Liver (tissue), 3 donors: ENCODE measurements around the gene FGD2.

Source experiments
- FOXA1 ChIP-seq: IDR thresholded peaks from 2 replicates; pipeline ENCODE4 v1.6.1; 2016; ENCODE audit warnings: antibody characterized with exemption
- JUND ChIP-seq, 2 donors: IDR thresholded peaks; 2 replicates each; pipeline ENCODE4 v1.6.1; 2016; ENCODE audit warnings: antibody characterized with exemption in 2 of 2
- TAF1 ChIP-seq: conservative IDR thresholded peaks from 2 replicates; pipeline ENCODE4 v1.6.1; 2016; ENCODE audit warnings: antibody characterized with exemption, mild to moderate bottlenecking
- TF ChIP-seq, protein P1 (sequence below): fragments of 150-350 bp; IDR thresholded peaks from 2 replicates; pipeline ENCODE4 v1.5.1; 2017; ENCODE audit warnings: improper control_type of control experiment, low read depth, low read length; ENCODE audit not compliant: missing input control
- TF ChIP-seq, protein P2 (sequence below): IDR thresholded peaks from 2 replicates; pipeline ENCODE4 v1.6.1; 2016; ENCODE audit warnings: antibody characterized with exemption, mild to moderate bottlenecking
- donor health status: healthy.
- donor health status: healthy.

GRCh38 chr6:36999061-36999750, 6.2 kb upstream of the FGD2 start:
- TF ChIP-seq JUND (IDR thresholded peaks at IDR 0.05): no peak
- TF ChIP-seq, protein P1, sequence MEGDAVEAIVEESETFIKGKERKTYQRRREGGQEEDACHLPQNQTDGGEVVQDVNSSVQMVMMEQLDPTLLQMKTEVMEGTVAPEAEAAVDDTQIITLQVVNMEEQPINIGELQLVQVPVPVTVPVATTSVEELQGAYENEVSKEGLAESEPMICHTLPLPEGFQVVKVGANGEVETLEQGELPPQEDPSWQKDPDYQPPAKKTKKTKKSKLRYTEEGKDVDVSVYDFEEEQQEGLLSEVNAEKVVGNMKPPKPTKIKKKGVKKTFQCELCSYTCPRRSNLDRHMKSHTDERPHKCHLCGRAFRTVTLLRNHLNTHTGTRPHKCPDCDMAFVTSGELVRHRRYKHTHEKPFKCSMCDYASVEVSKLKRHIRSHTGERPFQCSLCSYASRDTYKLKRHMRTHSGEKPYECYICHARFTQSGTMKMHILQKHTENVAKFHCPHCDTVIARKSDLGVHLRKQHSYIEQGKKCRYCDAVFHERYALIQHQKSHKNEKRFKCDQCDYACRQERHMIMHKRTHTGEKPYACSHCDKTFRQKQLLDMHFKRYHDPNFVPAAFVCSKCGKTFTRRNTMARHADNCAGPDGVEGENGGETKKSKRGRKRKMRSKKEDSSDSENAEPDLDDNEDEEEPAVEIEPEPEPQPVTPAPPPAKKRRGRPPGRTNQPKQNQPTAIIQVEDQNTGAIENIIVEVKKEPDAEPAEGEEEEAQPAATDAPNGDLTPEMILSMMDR: no peak
- TF ChIP-seq FOXA1: no peak
- TF ChIP-seq, protein P2, sequence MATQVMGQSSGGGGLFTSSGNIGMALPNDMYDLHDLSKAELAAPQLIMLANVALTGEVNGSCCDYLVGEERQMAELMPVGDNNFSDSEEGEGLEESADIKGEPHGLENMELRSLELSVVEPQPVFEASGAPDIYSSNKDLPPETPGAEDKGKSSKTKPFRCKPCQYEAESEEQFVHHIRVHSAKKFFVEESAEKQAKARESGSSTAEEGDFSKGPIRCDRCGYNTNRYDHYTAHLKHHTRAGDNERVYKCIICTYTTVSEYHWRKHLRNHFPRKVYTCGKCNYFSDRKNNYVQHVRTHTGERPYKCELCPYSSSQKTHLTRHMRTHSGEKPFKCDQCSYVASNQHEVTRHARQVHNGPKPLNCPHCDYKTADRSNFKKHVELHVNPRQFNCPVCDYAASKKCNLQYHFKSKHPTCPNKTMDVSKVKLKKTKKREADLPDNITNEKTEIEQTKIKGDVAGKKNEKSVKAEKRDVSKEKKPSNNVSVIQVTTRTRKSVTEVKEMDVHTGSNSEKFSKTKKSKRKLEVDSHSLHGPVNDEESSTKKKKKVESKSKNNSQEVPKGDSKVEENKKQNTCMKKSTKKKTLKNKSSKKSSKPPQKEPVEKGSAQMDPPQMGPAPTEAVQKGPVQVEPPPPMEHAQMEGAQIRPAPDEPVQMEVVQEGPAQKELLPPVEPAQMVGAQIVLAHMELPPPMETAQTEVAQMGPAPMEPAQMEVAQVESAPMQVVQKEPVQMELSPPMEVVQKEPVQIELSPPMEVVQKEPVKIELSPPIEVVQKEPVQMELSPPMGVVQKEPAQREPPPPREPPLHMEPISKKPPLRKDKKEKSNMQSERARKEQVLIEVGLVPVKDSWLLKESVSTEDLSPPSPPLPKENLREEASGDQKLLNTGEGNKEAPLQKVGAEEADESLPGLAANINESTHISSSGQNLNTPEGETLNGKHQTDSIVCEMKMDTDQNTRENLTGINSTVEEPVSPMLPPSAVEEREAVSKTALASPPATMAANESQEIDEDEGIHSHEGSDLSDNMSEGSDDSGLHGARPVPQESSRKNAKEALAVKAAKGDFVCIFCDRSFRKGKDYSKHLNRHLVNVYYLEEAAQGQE: no peak
- no peak for TF ChIP-seq TAF1
